Measurements from ENCODE around the gene NUP93.

- TF ChIP-seq CREB1 (IDR thresholded peaks at IDR 0.05) (no peak), POLR2A (IDR thresholded peaks at IDR 0.05; ENCODE audit: control extremely low read depth in 1 of 2, low read depth in 2 of 2, low read length in 2 of 2) (no peak), SP1 (IDR thresholded peaks at IDR 0.05; ENCODE audit: low read depth, low read length) (no peak), CTCF (IDR thresholded peaks at IDR 0.05; ENCODE audit: control extremely low read depth in 1 of 3, insufficient read depth in 1 of 3, low read depth in 1 of 3, low read length in 3 of 3) (no peak), RBBP5 (IDR thresholded peaks at IDR 0.05; ENCODE audit: borderline replicate concordance, low read depth, low read length) (no peak), POLR2AphosphoS5 (IDR thresholded peaks at IDR 0.05; ENCODE audit: low read depth, low read length) (no peak), EGR1 (IDR thresholded peaks at IDR 0.05; ENCODE audit: borderline replicate concordance, low read depth, low read length) (no peak), ATF3 (IDR thresholded peaks at IDR 0.05; ENCODE audit: insufficient read depth, low read depth, low read length) (no peak), JUND (IDR thresholded peaks at IDR 0.05; ENCODE audit: low read length) (no peak), SUZ12 (IDR thresholded peaks at IDR 0.05; ENCODE audit: low read length) (no peak), SIN3A (conservative IDR thresholded peaks at IDR 0.05 in 1 of 2, IDR thresholded peaks at IDR 0.05 in 1 of 2; ENCODE audit: low read depth in 1 of 2, low read length in 2 of 2) (no peak), RFX5 (IDR thresholded peaks at IDR 0.05; ENCODE audit: borderline replicate concordance, low read depth, low read length) (no peak), ATF2 (IDR thresholded peaks at IDR 0.05; ENCODE audit: low read length) (no peak)
Observed at GRCh38 chr16:56852401-56852730, 122.4 kb downstream of the NUP93 start.

All from H1 (cell line).